ENCODE measurements around the gene CDCA4.

CDCA4 gene

GRCh38 chr14:104994978-104995377 is 25.9 kb downstream of the CDCA4 start:
- H3K4me3 ChIP-seq (ENCODE audit: low read length) = no peak overlapping the region
- no peak overlapping the region for H3K27ac ChIP-seq (ENCODE audit: low read depth, low read length)
- no peaks in the 10 kb centered on the region for H3K27me3 ChIP-seq (ENCODE audit: insufficient read depth, low read length)
- no peak overlapping the region for H3K9ac ChIP-seq (ENCODE audit: low read depth, low read length)
- no peaks in the 10 kb centered on the region for H3K4me1 ChIP-seq (ENCODE audit: insufficient read depth, low read length)
- no peaks in the 10 kb centered on the region; the same call in 1 of the 2 replicates for H3K36me3 ChIP-seq (ENCODE audit: insufficient read depth, low read length)
- WGBS = 91% methylated on average over 6 of the region's 6 CpGs
- no peaks in the 10 kb centered on the region for H3K9me3 ChIP-seq (ENCODE audit: insufficient read depth, low read depth, low read length)

DNA sequence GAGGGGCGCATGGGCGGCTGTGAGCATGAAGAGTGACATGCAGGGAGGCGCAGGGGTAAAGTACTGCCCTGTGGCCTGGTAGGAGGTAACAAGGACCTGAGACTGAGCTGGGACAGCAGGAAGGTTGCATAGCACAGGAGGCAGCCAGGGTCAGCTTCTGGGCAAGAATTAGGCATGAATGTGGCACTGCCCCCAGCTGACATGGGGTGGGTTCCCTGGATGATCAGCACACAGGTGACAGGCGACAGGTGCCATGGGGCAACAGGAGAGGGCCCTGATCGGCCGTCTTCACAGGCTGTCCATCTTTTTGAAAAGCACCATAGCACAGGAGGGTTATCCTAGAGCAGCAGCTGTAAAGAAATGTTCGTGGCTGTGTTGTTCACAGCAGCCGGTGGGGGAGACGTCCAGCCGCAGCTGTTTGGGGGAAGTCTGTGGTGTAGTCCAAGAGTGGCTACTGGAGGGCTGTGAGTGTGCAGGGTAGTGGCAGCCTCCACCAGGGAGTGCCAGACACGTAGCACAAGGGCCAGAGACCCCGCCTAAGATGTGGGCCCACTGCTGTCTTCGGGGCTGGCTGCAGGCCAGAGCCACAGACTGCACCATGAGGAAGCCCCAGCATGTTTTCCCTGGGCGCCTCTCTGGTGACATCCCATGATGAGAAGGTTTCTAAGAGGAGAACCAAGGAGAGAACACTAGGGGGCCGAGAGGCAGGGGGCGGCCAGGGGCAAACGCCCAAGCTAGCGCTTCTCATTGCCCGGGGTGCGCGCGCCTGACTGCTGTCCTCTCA is 26.9 kb downstream of the CDCA4 start:
- no peak overlapping the region for H3K9ac ChIP-seq (ENCODE audit: low read depth, low read length)
- no peak overlapping the region for H3K4me3 ChIP-seq (ENCODE audit: low read length)
- H3K4me1 ChIP-seq (ENCODE audit: insufficient read depth, low read length) = no peaks in the 10 kb centered on the region
- WGBS = 93% methylated on average over 22 of the region's 22 CpGs
- H3K27me3 ChIP-seq (ENCODE audit: insufficient read depth, low read length) = no peaks in the 10 kb centered on the region
- no peaks in the 10 kb centered on the region for H3K9me3 ChIP-seq (ENCODE audit: insufficient read depth, low read depth, low read length)
- no peaks in the 10 kb centered on the region; the same call in 1 of the 2 replicates for H3K36me3 ChIP-seq (ENCODE audit: insufficient read depth, low read length)
- no peak overlapping the region for H3K27ac ChIP-seq (ENCODE audit: low read depth, low read length)

- WGBS = 94% methylated on average over 12 of the region's 12 CpGs
- Histone ChIP-seq H3K4me1 (ENCODE audit: insufficient read depth, low read length) (no peaks in the 10 kb centered on the region), H3K9ac (ENCODE audit: low read depth, low read length) (no peak overlapping the region), H3K27me3 (ENCODE audit: insufficient read depth, low read length) (no peaks in the 10 kb centered on the region), H3K36me3 (ENCODE audit: insufficient read depth, low read length) (no peaks in the 10 kb centered on the region; the same call in 1 of the 2 replicates), H3K9me3 (ENCODE audit: insufficient read depth, low read depth, low read length) (no peaks in the 10 kb centered on the region), H3K4me3 (ENCODE audit: low read length) (no peak overlapping the region), H3K27ac (ENCODE audit: low read depth, low read length) (no peak overlapping the region)
Measured at GRCh38 chr14:104993306-104993705, 27.6 kb downstream of the CDCA4 start.

GRCh38 chr14:104992501-104992900 is 28.4 kb downstream of the CDCA4 start:
- Histone ChIP-seq H3K4me1 (ENCODE audit: insufficient read depth, low read length) (no peaks in the 10 kb centered on the region), H3K27ac (ENCODE audit: low read depth, low read length) (no peak overlapping the region), H3K4me3 (ENCODE audit: low read length) (no peak overlapping the region), H3K9me3 (ENCODE audit: insufficient read depth, low read depth, low read length) (no peaks in the 10 kb centered on the region), H3K27me3 (ENCODE audit: insufficient read depth, low read length) (no peaks in the 10 kb centered on the region), H3K36me3 (ENCODE audit: insufficient read depth, low read length) (no peaks in the 10 kb centered on the region; the same call in 1 of the 2 replicates), H3K9ac (ENCODE audit: low read depth, low read length) (no peak overlapping the region)
- WGBS = 94% methylated on average over 11 of the region's 11 CpGs

DNA sequence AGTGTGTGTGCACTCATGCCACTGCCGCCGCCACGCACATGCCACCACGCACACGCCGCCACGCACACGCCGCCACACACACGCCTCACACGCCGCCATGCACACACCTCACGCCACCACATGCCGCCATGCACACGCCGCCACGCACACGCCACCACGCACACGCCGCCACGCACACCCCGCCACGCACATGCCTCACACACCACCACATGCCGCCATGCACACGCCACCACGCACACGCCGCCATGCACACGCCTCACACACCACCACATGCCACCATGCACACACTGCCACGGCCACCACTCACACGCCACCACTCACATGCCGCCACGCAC is 29.0 kb downstream of the CDCA4 start:
- H3K27me3 ChIP-seq (ENCODE audit: insufficient read depth, low read length) = no peaks in the 10 kb centered on the region
- no peak overlapping the region for H3K27ac ChIP-seq (ENCODE audit: low read depth, low read length)
- no peaks in the 10 kb centered on the region for H3K4me1 ChIP-seq (ENCODE audit: insufficient read depth, low read length)
- no peaks in the 10 kb centered on the region for H3K9me3 ChIP-seq (ENCODE audit: insufficient read depth, low read depth, low read length)
- H3K36me3 ChIP-seq (ENCODE audit: insufficient read depth, low read length) = no peaks in the 10 kb centered on the region; the same call in 1 of the 2 replicates
- no peak overlapping the region for H3K4me3 ChIP-seq (ENCODE audit: low read length)
- H3K9ac ChIP-seq (ENCODE audit: low read depth, low read length) = no peak overlapping the region
- 95% methylated on average over 34 of the region's 34 CpGs for WGBS

- Histone ChIP-seq H3K4me1 (ENCODE audit: insufficient read depth, low read length) (no peaks in the 10 kb centered on the region; the same call in 1 of the 2 replicates), H3K9ac (ENCODE audit: low read depth, low read length) (no peak overlapping the region), H3K4me3 (ENCODE audit: low read length) (no peak overlapping the region), H3K27ac (ENCODE audit: low read depth, low read length) (no peak overlapping the region), H3K9me3 (ENCODE audit: insufficient read depth, low read depth, low read length) (no peaks in the 10 kb centered on the region), H3K27me3 (ENCODE audit: insufficient read depth, low read length) (no peaks in the 10 kb centered on the region), H3K36me3 (ENCODE audit: insufficient read depth, low read length) (no peaks in the 10 kb centered on the region; the same call in 1 of the 2 replicates)
- 92% methylated on average over 7 of the region's 7 CpGs for WGBS
Measured at GRCh38 chr14:104989951-104990303, 31.0 kb downstream of the CDCA4 start.

GRCh38 chr14:104989236-104989950 is 31.5 kb downstream of the CDCA4 start:
- Histone ChIP-seq H3K27ac (ENCODE audit: low read depth, low read length) (no peak overlapping the region), H3K4me1 (ENCODE audit: insufficient read depth, low read length) (no peaks in the 10 kb centered on the region; the same call in 1 of the 2 replicates), H3K9ac (ENCODE audit: low read depth, low read length) (no peak overlapping the region), H3K27me3 (ENCODE audit: insufficient read depth, low read length) (no peaks in the 10 kb centered on the region), H3K4me3 (ENCODE audit: low read length) (no peak overlapping the region), H3K36me3 (ENCODE audit: insufficient read depth, low read length) (no peaks in the 10 kb centered on the region; the same call in 1 of the 2 replicates), H3K9me3 (ENCODE audit: insufficient read depth, low read depth, low read length) (no peaks in the 10 kb centered on the region)
- WGBS = 88% methylated on average over 16 of the region's 16 CpGs

DNA sequence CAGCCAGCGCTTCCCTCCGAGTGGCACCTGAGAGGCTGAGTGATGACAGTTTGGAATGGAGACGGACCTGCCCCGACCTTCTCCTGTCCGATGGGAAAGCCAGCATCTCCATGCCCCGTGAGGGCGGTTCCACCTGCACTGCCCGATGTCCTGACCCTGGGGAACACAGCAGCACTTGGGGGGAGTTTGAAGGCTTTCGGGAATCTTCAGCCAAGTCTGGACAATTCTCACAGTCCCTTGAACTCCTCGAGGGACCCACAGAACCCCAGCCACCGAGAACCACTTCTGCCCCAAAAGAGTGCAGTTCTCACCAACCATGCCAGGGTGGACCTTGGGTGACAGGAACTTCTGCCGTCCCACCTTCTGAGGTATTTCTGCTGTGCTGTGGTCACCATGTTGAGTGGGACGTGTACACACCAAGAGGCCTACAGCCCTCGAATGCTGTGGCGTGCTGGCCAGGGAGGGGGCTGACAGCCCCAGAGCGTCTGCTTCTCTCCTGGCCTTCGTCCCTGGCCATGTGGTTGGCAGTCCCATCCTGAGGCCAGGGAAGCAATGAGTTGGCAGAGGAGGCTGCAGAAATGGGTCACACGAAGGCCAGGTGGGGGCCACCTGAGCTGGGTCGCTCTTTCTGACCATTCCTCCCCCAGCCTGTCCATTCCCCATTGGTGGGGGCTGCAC is 34.3 kb downstream of the CDCA4 start:
- peak overlapping the region; percentile 84 for H3K4me3 ChIP-seq (ENCODE audit: low read length)
- H3K9ac ChIP-seq (ENCODE audit: low read depth, low read length) = no peak overlapping the region
- no peaks in the 10 kb centered on the region; the same call in 1 of the 2 replicates for H3K4me1 ChIP-seq (ENCODE audit: insufficient read depth, low read length)
- H3K27me3 ChIP-seq (ENCODE audit: insufficient read depth, low read length) = 0 out of 2 replicates have a peak, but pooled peaks cover 4% of the 10 kb centered on the region
- H3K36me3 ChIP-seq (ENCODE audit: insufficient read depth, low read length) = no peaks in the 10 kb centered on the region; the same call in 1 of the 2 replicates
- H3K27ac ChIP-seq (ENCODE audit: low read depth, low read length) = no peak overlapping the region
- no peaks in the 10 kb centered on the region for H3K9me3 ChIP-seq (ENCODE audit: insufficient read depth, low read depth, low read length)
- 72% methylated on average over 19 of the region's 19 CpGs for WGBS

DNA sequence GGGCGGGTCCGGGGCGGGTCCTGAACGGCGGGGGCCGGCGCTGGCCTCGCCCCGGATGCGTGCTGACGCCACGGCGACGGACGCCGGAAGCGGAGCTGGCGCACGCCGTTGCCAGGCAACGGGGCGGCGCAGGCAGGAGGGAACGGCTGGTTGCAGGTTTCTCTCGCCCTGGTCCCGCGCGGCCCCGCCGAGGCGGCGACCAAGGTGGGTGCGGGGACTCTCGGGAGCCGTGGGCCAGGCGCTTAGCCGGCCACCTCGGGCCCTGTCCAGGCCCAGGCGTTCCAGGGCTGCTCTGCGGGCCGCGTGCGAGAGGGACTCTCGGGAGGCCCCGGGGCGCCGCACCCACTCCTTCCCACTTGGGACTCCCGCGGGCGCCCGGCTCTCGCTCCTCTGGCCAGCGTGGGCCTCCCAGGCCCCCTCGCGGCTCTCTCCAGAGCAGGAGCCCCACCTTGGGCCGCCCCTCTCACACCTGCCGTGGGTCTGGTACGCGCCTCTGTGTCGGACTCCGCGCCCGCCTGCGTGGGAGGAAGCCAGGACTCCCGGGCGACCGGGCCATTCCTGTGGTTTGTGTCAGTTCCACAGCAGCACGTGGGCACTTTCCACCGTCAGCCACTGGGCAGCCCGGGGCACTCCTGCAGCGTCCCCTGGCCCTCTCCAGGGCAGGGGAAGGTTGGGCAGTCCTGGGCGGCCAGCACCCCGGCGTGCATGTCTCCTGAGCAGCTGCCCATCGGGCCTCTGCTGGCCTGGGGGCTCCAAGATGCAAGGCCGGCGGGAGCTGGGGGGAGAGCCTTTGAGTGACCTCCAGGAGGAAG is 35.0 kb downstream of the CDCA4 start, which contains the start of gene CLBA1:
TSS of gene CLBA1 (plus strand) at position 114 of the 812 bp plus-strand sequence. CDS start at position 758, 644 bp downstream.
- WGBS = 4% methylated on average over 77 of the region's 77 CpGs
- Histone ChIP-seq H3K36me3 (ENCODE audit: insufficient read depth, low read length) (no peaks in the 10 kb centered on the region), H3K27me3 (ENCODE audit: insufficient read depth, low read length) (0 out of 2 replicates have a peak, but pooled peaks cover 4% of the 10 kb centered on the region), H3K27ac (ENCODE audit: low read depth, low read length) (no peak within 1 kb of the TSS), H3K9me3 (ENCODE audit: insufficient read depth, low read depth, low read length) (no peaks in the 10 kb centered on the region), H3K4me1 (ENCODE audit: insufficient read depth, low read length) (no peaks in the 10 kb centered on the region; the same call in 1 of the 2 replicates), H3K4me3 (ENCODE audit: low read length) (peak within 1 kb of the TSS; percentile 84), H3K9ac (ENCODE audit: low read depth, low read length) (peak within 1 kb of the TSS; percentile 77)

DNA sequence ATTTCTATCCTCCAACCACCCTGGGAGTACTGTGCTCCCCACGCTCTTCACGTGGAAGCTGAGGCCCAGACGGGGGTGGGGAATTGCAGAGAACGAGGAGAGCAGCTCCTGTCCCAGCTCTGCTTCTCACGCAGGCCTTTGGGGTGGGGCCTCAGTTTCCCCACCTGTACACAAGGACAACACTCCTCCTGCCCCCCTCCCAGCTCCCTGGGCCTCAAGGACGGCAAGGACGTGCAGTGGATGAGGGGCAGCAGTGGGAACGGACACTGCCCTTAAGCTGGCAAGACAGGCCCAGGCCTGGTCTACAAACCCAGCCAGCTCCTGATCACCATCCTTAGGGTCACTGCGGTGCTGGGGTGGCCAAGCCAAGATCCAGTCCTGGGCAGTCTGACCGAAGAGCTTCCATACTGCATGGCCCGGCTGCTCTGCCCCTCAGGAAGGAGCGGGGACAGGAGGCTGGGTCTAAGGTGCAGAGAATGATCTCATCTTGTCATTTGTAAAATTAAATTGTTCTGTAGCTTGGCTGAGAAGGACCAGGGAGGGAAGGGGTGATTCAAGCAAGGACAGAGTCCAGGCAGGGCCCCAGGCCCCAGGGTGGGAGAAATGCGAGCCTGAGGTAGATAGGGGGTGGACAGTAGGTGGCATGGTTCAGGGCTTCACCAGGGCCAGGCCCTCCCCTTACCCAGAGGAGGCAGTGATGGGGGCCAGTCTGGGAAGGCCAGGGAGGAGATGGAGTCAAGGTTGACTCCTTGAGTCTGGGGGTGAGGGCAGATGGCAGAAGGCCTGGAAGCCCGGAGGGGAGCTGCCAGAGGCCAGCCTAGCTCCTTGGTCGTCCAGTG is 36.6 kb downstream of the CDCA4 start:
- H3K27me3 ChIP-seq (ENCODE audit: insufficient read depth, low read length) = peaks cover 19% of the 10 kb centered on the region
- 92% methylated on average over 15 of the region's 15 CpGs for WGBS
- no peak overlapping the region for H3K4me3 ChIP-seq (ENCODE audit: low read length)

More for the DNA sequence above, 36.6 kb downstream of the CDCA4 start:
- H3K36me3 ChIP-seq (ENCODE audit: insufficient read depth, low read length) = no peaks in the 10 kb centered on the region
- no peak overlapping the region for H3K27ac ChIP-seq (ENCODE audit: low read depth, low read length)
- H3K4me1 ChIP-seq (ENCODE audit: insufficient read depth, low read length) = no peaks in the 10 kb centered on the region; the same call in 1 of the 2 replicates
- no peaks in the 10 kb centered on the region for H3K9me3 ChIP-seq (ENCODE audit: insufficient read depth, low read depth, low read length)
- H3K9ac ChIP-seq (ENCODE audit: low read depth, low read length) = no peak overlapping the region

All from HUES64 (cell line).